ENCODE results near the gene ADGRG7.

GRCh38 chr3:100640633-100641032 lies 31.2 kb downstream of the ADGRG7 start:
- TF ChIP-seq CTCF (optimal IDR thresholded peaks at IDR 0.05 in 1 of 3, IDR thresholded peaks at IDR 0.05 in 1 of 3, conservative IDR thresholded peaks at IDR 0.05 in 1 of 3; ENCODE audit: extremely low read depth in 1 of 3, insufficient read depth in 2 of 3, low read length in 3 of 3) (no peak), EZH2 (IDR thresholded peaks at IDR 0.05; ENCODE audit: low read length) (no peak)

Data from keratinocyte (primary cell).